GM18517 (cell line): ENCODE data around the gene CLHC1.

Experiments
- ATAC-seq: cut with Tn5 transposase; IDR thresholded peaks from one replicate; pipeline ENCODE4 v1.9.1; 2021; ENCODE audit warnings: mild to moderate bottlenecking, moderate library complexity; ENCODE audit not compliant: unreplicated experiment

Gene CLHC1

GRCh38 chr2:55169915-55170314, 62.2 kb downstream of the CLHC1 start:
- ATAC-seq, result no peak

GRCh38 chr2:55169359-55169758, 62.7 kb downstream of the CLHC1 start:
- ATAC-seq, result no peak

- no peak for ATAC-seq
Measured at GRCh38 chr2:55168221-55169154, 63.6 kb downstream of the CLHC1 start.

GRCh38 chr2:55165626-55166025, 66.5 kb downstream of the CLHC1 start:
- ATAC-seq, result no peak

- no peak for ATAC-seq
Measured at GRCh38 chr2:55164534-55165480, 67.3 kb downstream of the CLHC1 start.

- ATAC-seq, result no peak
Measured at GRCh38 chr2:55163941-55164390, 68.1 kb downstream of the CLHC1 start.

GRCh38 chr2:55163274-55163721, 68.8 kb downstream of the CLHC1 start:
- ATAC-seq, result no peak

- ATAC-seq, result no peak
Measured at GRCh38 chr2:55162284-55163006, 69.6 kb downstream of the CLHC1 start.

- ATAC-seq, result no peak
Measured at GRCh38 chr2:55161295-55162210, 70.5 kb downstream of the CLHC1 start.

GRCh38 chr2:55160422-55160821, 71.7 kb downstream of the CLHC1 start:
- no peak for ATAC-seq

GRCh38 chr2:55159752-55160151, 72.3 kb downstream of the CLHC1 start:
- ATAC-seq, result no peak

- peak; percentile 74 for ATAC-seq
Measured at GRCh38 chr2:55159037-55159651, 72.9 kb downstream of the CLHC1 start.

- no peak for ATAC-seq
Measured at GRCh38 chr2:55158111-55158814, 73.8 kb downstream of the CLHC1 start.

GRCh38 chr2:55157474-55157884, 74.6 kb downstream of the CLHC1 start:
- ATAC-seq, result no peak

GRCh38 chr2:55156984-55157383, 75.1 kb downstream of the CLHC1 start:
- ATAC-seq, result no peak

GRCh38 chr2:55156326-55156725, 75.8 kb downstream of the CLHC1 start:
- ATAC-seq, result no peak

GRCh38 chr2:55155764-55156281, 76.3 kb downstream of the CLHC1 start:
- ATAC-seq, result no peak

- no peak for ATAC-seq
Measured at GRCh38 chr2:55155206-55155605, 76.9 kb downstream of the CLHC1 start.
